GM10266 (cell line): ENCODE measurements around the gene TMUB1.

Experiments
- DNase-seq: peaks from one replicate; pipeline ENCODE4 v3.0.0; 2012; ENCODE audit errors: extremely low spot score
- TF ChIP-seq, protein P1 (sequence below): IDR thresholded peaks from 2 replicates; pipeline ENCODE4 v1.5.1; 2012; ENCODE audit warnings: mild to moderate bottlenecking, low read depth; ENCODE audit not compliant: control insufficient read depth, insufficient read depth; ENCODE audit errors: missing control alignments

Gene TMUB1

DNA sequence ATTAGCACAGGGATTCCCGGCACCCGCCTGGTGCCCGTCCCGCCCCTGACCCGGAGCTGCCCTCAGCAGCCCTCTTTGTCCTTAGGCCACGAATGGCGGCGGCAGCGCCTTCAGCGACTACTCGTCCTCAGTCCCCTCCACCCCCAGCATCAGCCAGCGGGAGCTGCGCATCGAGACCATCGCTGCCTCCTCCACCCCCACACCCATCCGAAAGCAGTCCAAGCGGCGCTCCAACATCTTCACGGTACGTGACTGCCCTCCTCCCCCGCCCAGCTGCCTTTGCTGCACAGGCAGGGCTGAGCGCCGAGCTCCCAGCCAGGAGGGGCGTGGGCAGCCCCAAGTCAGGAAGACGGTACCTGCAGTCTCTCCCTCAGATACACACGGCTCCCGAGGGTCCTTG, 36.6 kb upstream of the TMUB1 start:
- TF ChIP-seq, protein P1, sequence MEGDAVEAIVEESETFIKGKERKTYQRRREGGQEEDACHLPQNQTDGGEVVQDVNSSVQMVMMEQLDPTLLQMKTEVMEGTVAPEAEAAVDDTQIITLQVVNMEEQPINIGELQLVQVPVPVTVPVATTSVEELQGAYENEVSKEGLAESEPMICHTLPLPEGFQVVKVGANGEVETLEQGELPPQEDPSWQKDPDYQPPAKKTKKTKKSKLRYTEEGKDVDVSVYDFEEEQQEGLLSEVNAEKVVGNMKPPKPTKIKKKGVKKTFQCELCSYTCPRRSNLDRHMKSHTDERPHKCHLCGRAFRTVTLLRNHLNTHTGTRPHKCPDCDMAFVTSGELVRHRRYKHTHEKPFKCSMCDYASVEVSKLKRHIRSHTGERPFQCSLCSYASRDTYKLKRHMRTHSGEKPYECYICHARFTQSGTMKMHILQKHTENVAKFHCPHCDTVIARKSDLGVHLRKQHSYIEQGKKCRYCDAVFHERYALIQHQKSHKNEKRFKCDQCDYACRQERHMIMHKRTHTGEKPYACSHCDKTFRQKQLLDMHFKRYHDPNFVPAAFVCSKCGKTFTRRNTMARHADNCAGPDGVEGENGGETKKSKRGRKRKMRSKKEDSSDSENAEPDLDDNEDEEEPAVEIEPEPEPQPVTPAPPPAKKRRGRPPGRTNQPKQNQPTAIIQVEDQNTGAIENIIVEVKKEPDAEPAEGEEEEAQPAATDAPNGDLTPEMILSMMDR: no peak
- no peak for DNase-seq

DNA sequence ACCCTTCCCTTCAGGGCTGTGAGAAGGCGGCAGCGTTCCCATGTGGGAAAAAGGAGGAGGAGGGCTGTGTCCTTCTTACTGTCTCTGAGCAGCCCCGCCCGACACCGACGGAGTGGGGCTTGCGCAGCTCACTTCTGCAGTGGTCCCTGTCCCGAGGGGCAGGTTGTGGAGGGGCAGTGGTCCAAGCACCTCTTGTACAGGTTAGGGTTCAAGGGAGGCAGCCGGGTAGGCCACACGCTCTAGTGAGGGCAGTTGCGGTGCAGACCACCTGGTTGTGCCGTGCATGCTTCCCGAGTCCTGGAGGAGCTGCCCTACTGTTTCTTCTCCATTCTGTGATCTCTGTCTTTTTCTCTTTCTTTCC, 35.7 kb upstream of the TMUB1 start:
- TF ChIP-seq, protein P1: no peak
- DNase-seq: no peak

DNA sequence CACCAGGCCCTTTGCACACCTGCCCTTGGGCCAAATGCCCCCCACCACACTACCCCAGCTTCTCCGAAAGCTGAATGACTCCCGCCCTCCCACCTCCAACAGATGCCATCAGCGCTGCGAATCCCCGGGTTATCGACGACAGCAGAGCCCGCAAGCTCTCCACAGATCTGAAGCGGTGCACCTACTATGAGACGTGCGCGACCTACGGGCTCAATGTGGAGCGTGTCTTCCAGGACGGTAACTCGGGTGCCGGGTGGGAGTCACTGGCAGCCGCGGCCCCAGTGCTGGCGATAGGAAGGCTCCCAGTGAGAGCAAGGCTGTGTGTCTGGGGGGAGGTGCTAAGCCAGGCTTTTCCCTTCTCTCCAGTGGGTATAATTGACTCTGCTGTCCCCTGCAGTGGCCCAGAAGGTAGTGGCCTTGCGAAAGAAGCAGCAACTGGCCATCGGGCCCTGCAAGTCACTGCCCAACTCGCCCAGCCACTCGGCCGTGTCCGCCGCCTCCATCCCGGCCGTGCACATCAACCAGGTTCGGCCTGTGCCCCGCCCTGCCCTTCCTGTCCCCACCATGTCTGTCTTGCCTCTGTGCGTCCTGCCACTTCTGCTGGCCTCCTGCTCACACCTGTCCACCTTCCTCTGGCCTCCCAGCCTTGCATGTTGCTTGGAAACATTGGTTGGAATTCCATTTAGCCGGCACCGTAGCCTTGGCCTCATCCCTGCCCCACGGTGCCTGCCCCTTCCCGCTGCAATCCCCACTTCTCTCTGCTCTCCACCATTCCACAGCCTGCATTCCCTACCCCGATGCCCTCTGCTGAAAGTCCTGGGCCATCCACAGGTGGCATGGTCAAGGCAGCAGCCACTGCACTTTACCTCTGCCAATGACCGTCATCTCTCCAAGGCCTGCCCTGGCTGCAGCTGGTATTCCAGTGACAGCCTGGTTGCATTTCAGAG, 35.1 kb upstream of the TMUB1 start:
- no peak for DNase-seq
- TF ChIP-seq, protein P1: no peak

DNA sequence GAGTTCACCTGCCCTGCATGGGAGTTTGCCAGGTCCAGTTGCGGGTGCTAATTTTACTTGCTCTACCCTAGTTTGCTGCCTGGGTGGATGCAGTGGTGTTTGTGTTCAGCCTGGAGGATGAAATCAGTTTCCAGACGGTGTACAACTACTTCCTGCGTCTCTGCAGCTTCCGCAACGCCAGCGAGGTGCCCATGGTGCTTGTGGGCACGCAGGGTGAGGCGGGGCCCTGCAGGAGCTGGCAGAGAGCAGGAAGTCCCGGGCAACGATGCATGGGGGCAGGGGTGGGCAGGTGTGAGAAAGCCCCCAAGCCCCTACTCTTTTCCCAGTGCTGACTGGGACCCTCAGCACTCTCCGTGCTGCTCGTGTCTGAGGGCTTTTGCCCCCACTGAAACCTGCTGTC, 34.3 kb upstream of the TMUB1 start:
- TF ChIP-seq, protein P1: no peak
- DNase-seq: no peak

DNA sequence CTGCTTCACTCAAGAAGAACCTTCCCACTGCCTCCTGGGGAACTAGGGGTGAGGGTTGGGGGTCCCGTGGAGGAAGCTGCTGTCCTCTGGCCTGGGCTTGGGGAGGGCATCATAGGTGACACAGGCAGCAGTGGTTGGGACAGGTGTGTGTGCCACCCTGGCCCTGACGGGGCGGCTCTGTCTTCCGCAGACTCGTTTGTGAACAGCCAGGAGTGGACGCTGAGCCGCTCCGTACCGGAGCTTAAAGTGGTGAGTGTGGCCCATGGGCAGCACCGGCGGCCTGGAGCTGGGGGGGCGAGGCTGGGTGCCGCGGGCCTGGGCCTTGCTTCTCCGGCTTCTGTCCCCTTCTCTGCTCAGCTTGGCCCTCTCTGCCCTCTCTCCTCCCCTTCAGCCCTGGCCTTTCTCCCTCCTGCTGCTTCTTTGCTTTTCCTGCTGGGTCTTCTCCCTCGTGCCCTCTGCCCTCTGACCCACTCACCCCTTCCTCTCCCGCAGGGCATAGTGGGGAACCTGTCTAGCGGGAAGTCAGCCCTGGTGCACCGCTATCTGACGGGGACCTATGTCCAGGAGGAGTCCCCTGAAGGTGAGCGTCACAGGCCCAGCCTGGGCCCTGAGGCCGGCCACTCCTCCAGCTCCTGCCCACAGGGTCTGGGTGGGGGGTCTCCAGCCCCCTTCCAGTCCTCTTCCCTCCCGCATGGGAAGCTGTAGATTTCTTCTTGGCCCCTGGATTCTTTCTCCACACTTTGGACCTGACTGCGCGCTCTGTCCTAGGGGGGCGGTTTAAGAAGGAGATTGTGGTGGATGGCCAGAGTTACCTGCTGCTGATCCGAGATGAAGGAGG, 33.5 kb upstream of the TMUB1 start:
- TF ChIP-seq, protein P1: no peak
- DNase-seq: no peak

DNA sequence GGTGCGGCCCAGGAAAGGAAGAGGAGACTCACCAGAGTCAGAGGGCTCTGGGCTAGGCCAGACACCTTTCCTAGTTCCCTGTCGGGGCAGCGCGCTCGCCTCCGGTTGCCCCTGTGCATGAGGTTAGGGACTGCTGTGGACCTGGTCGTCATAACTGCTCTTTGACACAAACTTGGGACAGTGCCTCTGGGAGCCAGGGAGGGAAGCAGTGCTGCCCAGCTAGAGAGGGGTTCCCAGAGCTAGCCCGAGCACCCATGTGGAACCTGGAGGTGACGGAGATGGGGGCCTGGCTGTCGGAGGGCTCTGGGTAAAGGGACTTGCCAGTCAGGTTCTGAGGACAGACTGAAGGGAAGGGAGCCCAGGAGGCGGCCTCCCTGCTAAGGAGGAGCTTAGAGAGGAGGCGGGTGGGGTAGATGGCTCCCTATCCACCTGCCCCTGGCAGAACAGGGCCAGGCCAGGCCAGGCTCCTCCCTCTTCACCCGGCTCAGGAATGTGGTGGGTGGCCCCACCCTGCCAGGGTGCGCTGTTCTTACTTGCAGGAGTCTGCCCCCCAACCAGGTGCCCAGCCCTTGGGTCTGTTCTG, 32.6 kb upstream of the TMUB1 start:
- DNase-seq: no peak

More for the DNA sequence above, 32.6 kb upstream of the TMUB1 start:
- TF ChIP-seq, protein P1: no peak
